ENCODE results near the gene CSNK1A1L. TPM values are rescaled to one million over a fixed set of nuclear protein-coding genes. Genes with fewer than 3 reads are reported as not detected.

Gene CSNK1A1L
- total RNA-seq, 1 donor from 2014 or later, result not detected

- no peak for DNase-seq (ENCODE audit: low read depth, low spot score)
These were observed 2.0 kb upstream of the CSNK1A1L start for GRCh38 chr13:37107456-37107855.

- no peak for DNase-seq (ENCODE audit: low read depth, low spot score)
These were observed 1.2 kb upstream of the CSNK1A1L start for GRCh38 chr13:37106642-37107041.

- DNase-seq (ENCODE audit: low read depth, low spot score), result no peak
These were observed 2.6 kb downstream of the CSNK1A1L start for GRCh38 chr13:37102896-37103295.

- no peak for DNase-seq (ENCODE audit: low read depth, low spot score)
These were observed 4.3 kb downstream of the CSNK1A1L start for GRCh38 chr13:37101201-37101600.

- DNase-seq (ENCODE audit: low read depth, low spot score), result no peak
These were observed 4.7 kb downstream of the CSNK1A1L start for GRCh38 chr13:37100731-37101130.

- no peak for DNase-seq (ENCODE audit: low read depth, low spot score)
These were observed 8.4 kb downstream of the CSNK1A1L start for GRCh38 chr13:37097076-37097475.

- no peak for DNase-seq (ENCODE audit: low read depth, low spot score)
These were observed 10.6 kb downstream of the CSNK1A1L start for GRCh38 chr13:37094840-37095239.

GRCh38 chr13:37094099-37094498 is 11.4 kb downstream of the CSNK1A1L start:
- no peak for DNase-seq (ENCODE audit: low read depth, low spot score)

GRCh38 chr13:37091835-37092234 is 13.6 kb downstream of the CSNK1A1L start:
- no peak for DNase-seq (ENCODE audit: low read depth, low spot score)

- no peak for DNase-seq (ENCODE audit: low read depth, low spot score)
These were observed 14.6 kb downstream of the CSNK1A1L start for GRCh38 chr13:37090912-37091311.

- DNase-seq (ENCODE audit: low read depth, low spot score), result no peak
These were observed 16.0 kb downstream of the CSNK1A1L start for GRCh38 chr13:37089495-37089894.

GRCh38 chr13:37087486-37087885 is 18.0 kb downstream of the CSNK1A1L start:
- DNase-seq (ENCODE audit: low read depth, low spot score), result no peak

- no peak for DNase-seq (ENCODE audit: low read depth, low spot score)
These were observed 19.9 kb downstream of the CSNK1A1L start for GRCh38 chr13:37085606-37086005.

- DNase-seq (ENCODE audit: low read depth, low spot score), result no peak
These were observed 28.6 kb downstream of the CSNK1A1L start for GRCh38 chr13:37076818-37077217.

- DNase-seq (ENCODE audit: low read depth, low spot score), result no peak
These were observed 30.3 kb downstream of the CSNK1A1L start for GRCh38 chr13:37075164-37075563.

- no peak for DNase-seq (ENCODE audit: low read depth, low spot score)
These were observed 30.8 kb downstream of the CSNK1A1L start for GRCh38 chr13:37074703-37075102.

GRCh38 chr13:37072024-37072423 is 33.4 kb downstream of the CSNK1A1L start:
- no peak for DNase-seq (ENCODE audit: low read depth, low spot score)

GRCh38 chr13:37070956-37071355 is 34.5 kb downstream of the CSNK1A1L start:
- no peak for DNase-seq (ENCODE audit: low read depth, low spot score)

GRCh38 chr13:37070145-37070695 is 35.2 kb downstream of the CSNK1A1L start:
- DNase-seq (ENCODE audit: low read depth, low spot score), result no peak

GRCh38 chr13:37069597-37070103 is 35.8 kb downstream of the CSNK1A1L start:
- no peak for DNase-seq (ENCODE audit: low read depth, low spot score)

GRCh38 chr13:37068962-37069361 is 36.5 kb downstream of the CSNK1A1L start:
- DNase-seq (ENCODE audit: low read depth, low spot score), result no peak

- no peak for DNase-seq (ENCODE audit: low read depth, low spot score)
These were observed 37.6 kb downstream of the CSNK1A1L start for GRCh38 chr13:37067874-37068273.

- no peak for DNase-seq (ENCODE audit: low read depth, low spot score)
These were observed 39.5 kb downstream of the CSNK1A1L start for GRCh38 chr13:37065890-37066526.

All from pulmonary artery endothelial cell (primary cell).